Measurements from ENCODE around the gene IFT172. TPM values are rescaled to one million over a fixed set of nuclear protein-coding genes. Genes with fewer than 3 reads are reported as not detected.

The IFT172 gene
- total and polyA plus RNA-seq, 5 donors from 2014 or later: 1.1 to 10.3 (median 1.5) TPM

- no peak overlapping the region for H3K27ac ChIP-seq (ENCODE audit: insufficient read depth, low read length, poor library complexity, severe bottlenecking)
- peaks cover 9% of the 10 kb centered on the region for H3K27me3 ChIP-seq (ENCODE audit: control insufficient read depth, insufficient read depth, low read length)
- DNase-seq: no peak
- Mint-ChIP-seq H3K9me3 (no peaks in the 10 kb centered on the region), H3K4me3 (no peak overlapping the region), H3K4me1 (no peaks in the 10 kb centered on the region), H3K36me3 (no peaks in the 10 kb centered on the region), H3K27ac (no peak overlapping the region), H3K27me3 (peaks cover 19% of the 10 kb centered on the region)
- no peak for ATAC-seq (ENCODE audit: low read depth in 2 of 2)
- H3K9me3 ChIP-seq (ENCODE audit: control insufficient read depth in 2 of 2, low read length in 2 of 2): no peaks in the 10 kb centered on the region
- H3K4me1 ChIP-seq (ENCODE audit: control insufficient read depth, insufficient read depth, low read length, poor library complexity, severe bottlenecking): no peaks in the 10 kb centered on the region
- H3K36me3 ChIP-seq (ENCODE audit: control insufficient read depth, insufficient read depth, low read length): no peaks in the 10 kb centered on the region
- H3K4me3 ChIP-seq (ENCODE audit: low read depth, low read length): no peak overlapping the region
Observed at GRCh38 chr2:27518782-27519113, 29.2 kb upstream of the IFT172 start.

- Mint-ChIP-seq H3K4me3 (no peak overlapping the region), H3K27me3 (peaks cover 22% of the 10 kb centered on the region)
Observed at GRCh38 chr2:27518113-27518781, 28.7 kb upstream of the IFT172 start.

GRCh38 chr2:27509326-27509725 lies 19.8 kb upstream of the IFT172 start:
- H3K27me3 Mint-ChIP-seq: peaks cover 18% of the 10 kb centered on the region
- Histone ChIP-seq H3K4me1 (ENCODE audit: control insufficient read depth, insufficient read depth, low read length, poor library complexity, severe bottlenecking) (no peaks in the 10 kb centered on the region), H3K9me3 (ENCODE audit: control insufficient read depth in 2 of 2, low read length in 2 of 2) (no peaks in the 10 kb centered on the region), H3K36me3 (ENCODE audit: control insufficient read depth, insufficient read depth, low read length) (no peaks in the 10 kb centered on the region), H3K4me3 (ENCODE audit: low read depth, low read length) (no peak overlapping the region), H3K27ac (ENCODE audit: insufficient read depth, low read length, poor library complexity, severe bottlenecking) (no peak overlapping the region), H3K27me3 (ENCODE audit: control insufficient read depth, insufficient read depth, low read length) (peaks cover 6% of the 10 kb centered on the region)
- no peaks in the 10 kb centered on the region for H3K4me1 Mint-ChIP-seq
- H3K9me3 Mint-ChIP-seq: peaks cover 0 to 1% (median 0%) of the 10 kb centered on the region in 7 donors
- DNase-seq: no peak
- no peak overlapping the region for H3K27ac Mint-ChIP-seq
- no peak overlapping the region for H3K4me3 Mint-ChIP-seq
- no peak for ATAC-seq (ENCODE audit: low read depth in 2 of 2)
- H3K36me3 Mint-ChIP-seq: no peaks in the 10 kb centered on the region

More at GRCh38 chr2:27518113-27518781, 28.7 kb upstream of the IFT172 start:
- no peaks in the 10 kb centered on the region for H3K4me1 ChIP-seq (ENCODE audit: control insufficient read depth, insufficient read depth, low read length, poor library complexity, severe bottlenecking)
- peaks cover 9% of the 10 kb centered on the region for H3K27me3 ChIP-seq (ENCODE audit: control insufficient read depth, insufficient read depth, low read length)
- ATAC-seq (ENCODE audit: low read depth in 2 of 2): no peak
- H3K36me3 ChIP-seq (ENCODE audit: control insufficient read depth, insufficient read depth, low read length): no peaks in the 10 kb centered on the region
- H3K27ac Mint-ChIP-seq: no peak overlapping the region
- no peaks in the 10 kb centered on the region for H3K4me1 Mint-ChIP-seq
- no peaks in the 10 kb centered on the region for H3K9me3 ChIP-seq (ENCODE audit: control insufficient read depth in 2 of 2, low read length in 2 of 2)
- DNase-seq: no peak
- H3K4me3 ChIP-seq (ENCODE audit: low read depth, low read length): no peak overlapping the region
- no peaks in the 10 kb centered on the region for H3K9me3 Mint-ChIP-seq
- H3K27ac ChIP-seq (ENCODE audit: insufficient read depth, low read length, poor library complexity, severe bottlenecking): no peak overlapping the region
- H3K36me3 Mint-ChIP-seq: no peaks in the 10 kb centered on the region

- H3K4me3 Mint-ChIP-seq: no peak overlapping the region
- no peak overlapping the region for H3K27ac Mint-ChIP-seq
- peaks cover 0 to 1% (median 0%) of the 10 kb centered on the region in 7 donors for H3K9me3 Mint-ChIP-seq
- H3K36me3 ChIP-seq (ENCODE audit: control insufficient read depth, insufficient read depth, low read length): no peaks in the 10 kb centered on the region
- ATAC-seq (ENCODE audit: low read depth in 2 of 2) (no peak), DNase-seq (no peak)
- no peaks in the 10 kb centered on the region for H3K4me1 ChIP-seq (ENCODE audit: control insufficient read depth, insufficient read depth, low read length, poor library complexity, severe bottlenecking)
- H3K27me3 ChIP-seq (ENCODE audit: control insufficient read depth, insufficient read depth, low read length): peaks cover 2% of the 10 kb centered on the region
- H3K36me3 Mint-ChIP-seq: no peaks in the 10 kb centered on the region
- H3K4me3 ChIP-seq (ENCODE audit: low read depth, low read length): no peak overlapping the region
- no peak overlapping the region for H3K27ac ChIP-seq (ENCODE audit: insufficient read depth, low read length, poor library complexity, severe bottlenecking)
- no peaks in the 10 kb centered on the region for H3K9me3 ChIP-seq (ENCODE audit: control insufficient read depth in 2 of 2, low read length in 2 of 2)
- H3K27me3 Mint-ChIP-seq: peaks cover 15% of the 10 kb centered on the region
- H3K4me1 Mint-ChIP-seq: no peaks in the 10 kb centered on the region
Observed at GRCh38 chr2:27507293-27507692, 17.8 kb upstream of the IFT172 start.

GRCh38 chr2:27506587-27506986 lies 17.0 kb upstream of the IFT172 start:
- Mint-ChIP-seq H3K27ac (no peak overlapping the region), H3K36me3 (no peaks in the 10 kb centered on the region), H3K27me3 (peaks cover 15% of the 10 kb centered on the region), H3K4me3 (no peak overlapping the region), H3K9me3 (peaks cover 0 to 1% (median 0%) of the 10 kb centered on the region in 7 donors), H3K4me1 (no peaks in the 10 kb centered on the region)
- H3K27me3 ChIP-seq (ENCODE audit: control insufficient read depth, insufficient read depth, low read length): peaks cover 2% of the 10 kb centered on the region
- no peak for DNase-seq
- H3K36me3 ChIP-seq (ENCODE audit: control insufficient read depth, insufficient read depth, low read length): no peaks in the 10 kb centered on the region
- H3K27ac ChIP-seq (ENCODE audit: insufficient read depth, low read length, poor library complexity, severe bottlenecking): no peak overlapping the region
- no peak overlapping the region for H3K4me3 ChIP-seq (ENCODE audit: low read depth, low read length)
- ATAC-seq (ENCODE audit: low read depth in 2 of 2): no peak
- H3K4me1 ChIP-seq (ENCODE audit: control insufficient read depth, insufficient read depth, low read length, poor library complexity, severe bottlenecking): no peaks in the 10 kb centered on the region
- no peaks in the 10 kb centered on the region for H3K9me3 ChIP-seq (ENCODE audit: control insufficient read depth in 2 of 2, low read length in 2 of 2)

GRCh38 chr2:27502142-27502541 lies 12.6 kb upstream of the IFT172 start:
- H3K9me3 Mint-ChIP-seq: peaks cover 0 to 3% (median 0%) of the 10 kb centered on the region in 7 donors
- Histone ChIP-seq H3K4me3 (ENCODE audit: low read depth, low read length) (no peak overlapping the region), H3K36me3 (ENCODE audit: control insufficient read depth, insufficient read depth, low read length) (no peaks in the 10 kb centered on the region), H3K27me3 (ENCODE audit: control insufficient read depth, insufficient read depth, low read length) (peaks cover 13% of the 10 kb centered on the region), H3K4me1 (ENCODE audit: control insufficient read depth, insufficient read depth, low read length, poor library complexity, severe bottlenecking) (no peaks in the 10 kb centered on the region), H3K27ac (ENCODE audit: insufficient read depth, low read length, poor library complexity, severe bottlenecking) (no peak overlapping the region), H3K9me3 (ENCODE audit: control insufficient read depth in 2 of 2, low read length in 2 of 2) (no peaks in the 10 kb centered on the region)
- no peak overlapping the region for H3K27ac Mint-ChIP-seq
- H3K27me3 Mint-ChIP-seq: peaks cover 30% of the 10 kb centered on the region
- H3K4me1 Mint-ChIP-seq: no peaks in the 10 kb centered on the region
- ATAC-seq (ENCODE audit: low read depth in 2 of 2) (no peak), DNase-seq (no peak)
- peaks cover 4% of the 10 kb centered on the region for H3K36me3 Mint-ChIP-seq
- H3K4me3 Mint-ChIP-seq: no peak overlapping the region

GRCh38 chr2:27501042-27501441 lies 11.5 kb upstream of the IFT172 start:
- Mint-ChIP-seq H3K4me3 (no peak overlapping the region), H3K27ac (peak overlapping the region in 1 of 3 donors; percentile 12), H3K9me3 (peaks cover 0 to 3% (median 0%) of the 10 kb centered on the region in 7 donors), H3K4me1 (peaks cover 0 to 3% (median under 1%) of the 10 kb centered on the region in 4 donors), H3K36me3 (peaks cover 4% of the 10 kb centered on the region), H3K27me3 (peaks cover 41% of the 10 kb centered on the region)
- H3K4me3 ChIP-seq (ENCODE audit: low read depth, low read length): no peak overlapping the region
- peaks cover 23% of the 10 kb centered on the region for H3K27me3 ChIP-seq (ENCODE audit: control insufficient read depth, insufficient read depth, low read length)
- ATAC-seq (ENCODE audit: low read depth in 2 of 2) (no peak), DNase-seq (no peak)
- H3K9me3 ChIP-seq (ENCODE audit: control insufficient read depth in 2 of 2, low read length in 2 of 2): no peaks in the 10 kb centered on the region
- no peaks in the 10 kb centered on the region for H3K4me1 ChIP-seq (ENCODE audit: control insufficient read depth, insufficient read depth, low read length, poor library complexity, severe bottlenecking)
- H3K27ac ChIP-seq (ENCODE audit: insufficient read depth, low read length, poor library complexity, severe bottlenecking): no peak overlapping the region
- H3K36me3 ChIP-seq (ENCODE audit: control insufficient read depth, insufficient read depth, low read length): no peaks in the 10 kb centered on the region

- H3K27ac ChIP-seq (ENCODE audit: insufficient read depth, low read length, poor library complexity, severe bottlenecking): no peak overlapping the region
- H3K27me3 Mint-ChIP-seq: peaks cover 50% of the 10 kb centered on the region
- H3K27ac Mint-ChIP-seq: peak overlapping the region in 1 of 3 donors; percentile 29
- H3K4me3 ChIP-seq (ENCODE audit: low read depth, low read length): no peak overlapping the region
- peaks cover 4 to 13% (median 10%) of the 10 kb centered on the region in 4 donors for H3K4me1 Mint-ChIP-seq
- H3K36me3 Mint-ChIP-seq: peaks cover 4% of the 10 kb centered on the region
- peaks cover 0 to 3% (median 0%) of the 10 kb centered on the region in 7 donors for H3K9me3 Mint-ChIP-seq
- no peak overlapping the region for H3K4me3 Mint-ChIP-seq
- peaks cover 34% of the 10 kb centered on the region for H3K27me3 ChIP-seq (ENCODE audit: control insufficient read depth, insufficient read depth, low read length)
- H3K4me1 ChIP-seq (ENCODE audit: control insufficient read depth, insufficient read depth, low read length, poor library complexity, severe bottlenecking): peaks cover 12% of the 10 kb centered on the region
- H3K36me3 ChIP-seq (ENCODE audit: control insufficient read depth, insufficient read depth, low read length): no peaks in the 10 kb centered on the region
- DNase-seq: no peak
- H3K9me3 ChIP-seq (ENCODE audit: control insufficient read depth in 2 of 2, low read length in 2 of 2): no peaks in the 10 kb centered on the region
- no peak for ATAC-seq (ENCODE audit: low read depth in 2 of 2)
Observed at GRCh38 chr2:27498975-27499374, 9.4 kb upstream of the IFT172 start.
